ENCODE measurements around the gene CASS4. TPM values are rescaled to one million over a fixed set of nuclear protein-coding genes. Genes with fewer than 3 reads are reported as not detected.

The CASS4 gene
- total RNA-seq, 2 experiments from 2014 or later = 3.5 to 3.7 TPM

- no peak overlapping the region for H3K27ac Mint-ChIP-seq
- ChIA-PET POLR2A (interaction anchor here (0.9 to 1.9 kb wide), 3 partner anchors 9 to 19 kb away, joined by 3 to 6 read pairs (median 4); partner anchors contain the start of gene FAM210B), CTCF (no interaction called here)
- no peak overlapping the region for H3K4me3 Mint-ChIP-seq
- peaks cover 13% of the 10 kb centered on the region for H3K4me1 Mint-ChIP-seq (ENCODE audit: low read depth)
- intact Hi-C loops (cut with micrococcal nuclease) = no loop called here
- H3K27me3 Mint-ChIP-seq = no peaks in the 10 kb centered on the region
- no peaks in the 10 kb centered on the region for H3K9me3 Mint-ChIP-seq
- TF ChIP-seq CTCF (IDR thresholded peaks at IDR 0.05) = no peak
- DNase-seq = no peak
- peaks cover 35% of the 10 kb centered on the region for H3K36me3 Mint-ChIP-seq (ENCODE audit: low read depth)
- ATAC-seq = no peak
Observed at GRCh38 chr20:56369179-56369578, 42.9 kb upstream of the CASS4 start.

- TF ChIP-seq CTCF (IDR thresholded peaks at IDR 0.05) = no peak
- H3K27ac Mint-ChIP-seq = no peak overlapping the region
- POLR2A ChIA-PET = interaction anchor here (0.6 to 1.8 kb wide), 4 partner anchors 9 to 1020 kb away, joined by 3 to 7 read pairs (median 4); partner anchors contain the start of gene FAM210B
- CTCF ChIA-PET = interaction anchor here (0.9 kb wide), 1 partner anchor 28 kb away, joined by 3 read pairs; no protein-coding TSS in a partner anchor
- H3K4me3 Mint-ChIP-seq = no peak overlapping the region
- peaks cover 17% of the 10 kb centered on the region for H3K4me1 Mint-ChIP-seq (ENCODE audit: low read depth)
- peaks cover 49% of the 10 kb centered on the region for H3K36me3 Mint-ChIP-seq (ENCODE audit: low read depth)
- intact Hi-C loops (cut with micrococcal nuclease) = no loop called here
- no peaks in the 10 kb centered on the region for H3K9me3 Mint-ChIP-seq
- ATAC-seq (no peak), DNase-seq (no peak)
- H3K27me3 Mint-ChIP-seq = no peaks in the 10 kb centered on the region
Observed at GRCh38 chr20:56371977-56372376, 40.1 kb upstream of the CASS4 start.

GRCh38 chr20:56372850-56373249 lies 39.2 kb upstream of the CASS4 start:
- POLR2A ChIA-PET = interaction anchor here (1.0 to 1.8 kb wide), 3 partner anchors 8 to 20 kb away, joined by 3 to 7 read pairs (median 4); partner anchors contain the start of genes CSTF1 and FAM210B
- TF ChIP-seq CTCF (IDR thresholded peaks at IDR 0.05) = no peak
- no peaks in the 10 kb centered on the region for H3K9me3 Mint-ChIP-seq
- intact Hi-C loops (cut with micrococcal nuclease) = no loop called here
- CTCF ChIA-PET = interaction anchor here (0.9 kb wide), 1 partner anchor 29 kb away, joined by 3 read pairs; no protein-coding TSS in a partner anchor
- H3K27ac Mint-ChIP-seq = no peak overlapping the region
- peaks cover 56% of the 10 kb centered on the region for H3K36me3 Mint-ChIP-seq (ENCODE audit: low read depth)
- peak; percentile 75 for ATAC-seq
- no peak overlapping the region for H3K4me3 Mint-ChIP-seq
- DNase-seq = no peak
- peaks cover 17% of the 10 kb centered on the region for H3K4me1 Mint-ChIP-seq (ENCODE audit: low read depth)
- H3K27me3 Mint-ChIP-seq = no peaks in the 10 kb centered on the region

- intact Hi-C loops (cut with micrococcal nuclease) = no loop called here
- peaks cover 17% of the 10 kb centered on the region for H3K4me1 Mint-ChIP-seq (ENCODE audit: low read depth)
- ChIA-PET CTCF (interaction anchor here (1.2 kb wide), 1 partner anchor 21 kb away, joined by 3 read pairs; no protein-coding TSS in a partner anchor), POLR2A (interaction anchor here (0.7 to 0.8 kb wide), 2 partner anchors 14 to 95 kb away, joined by 3 read pairs; partner anchors contain the start of gene RTF2)
- H3K4me3 Mint-ChIP-seq = no peak overlapping the region
- ATAC-seq (peak; percentile 73), DNase-seq (peak; percentile 11)
- no peaks in the 10 kb centered on the region for H3K27me3 Mint-ChIP-seq
- H3K36me3 Mint-ChIP-seq (ENCODE audit: low read depth) = peaks cover 67% of the 10 kb centered on the region
- no peak overlapping the region for H3K27ac Mint-ChIP-seq
- H3K9me3 Mint-ChIP-seq = no peaks in the 10 kb centered on the region
- no peak for TF ChIP-seq CTCF (IDR thresholded peaks at IDR 0.05)
Observed at GRCh38 chr20:56373942-56374341, 38.1 kb upstream of the CASS4 start.

- H3K9me3 Mint-ChIP-seq = no peaks in the 10 kb centered on the region
- H3K36me3 Mint-ChIP-seq (ENCODE audit: low read depth) = peaks cover 61% of the 10 kb centered on the region
- intact Hi-C loops (cut with micrococcal nuclease) = no loop called here
- TF ChIP-seq CTCF (IDR thresholded peaks at IDR 0.05) = no peak
- no peak overlapping the region for H3K27ac Mint-ChIP-seq
- no peaks in the 10 kb centered on the region for H3K27me3 Mint-ChIP-seq
- CTCF ChIA-PET = interaction anchor here (0.6 to 1.4 kb wide), 2 partner anchors 9 to 35 kb away, joined by 3 to 4 read pairs; partner anchors contain the start of gene CASS4
- peaks cover 20% of the 10 kb centered on the region for H3K4me1 Mint-ChIP-seq (ENCODE audit: low read depth)
- DNase-seq (no peak), ATAC-seq (no peak)
- H3K4me3 Mint-ChIP-seq = no peak overlapping the region
- POLR2A ChIA-PET = no interaction called here
Observed at GRCh38 chr20:56376331-56376730, 35.7 kb upstream of the CASS4 start.
